Lower leg skin (tissue), 3 donors: ENCODE results near the gene EFCAB11.

Experiments used
- CTCF ChIP-seq, 3 donors: fragments of 450-650 bp; IDR thresholded peaks; one replicate each; pipeline ENCODE4 v1.5.1; 2016; ENCODE audit warnings: antibody characterized with exemption in 3 of 3, mild to moderate bottlenecking in 3 of 3, moderate library complexity in 2 of 3
- POLR2A ChIP-seq, 2 donors: fragments of 450-650 bp; IDR thresholded peaks; one replicate each; pipeline ENCODE4 v1.6.1; 2016 to 2017; ENCODE audit warnings: antibody characterized with exemption in 2 of 2, mild to moderate bottlenecking in 1 of 2, moderate library complexity in 1 of 2

GRCh38 chr14:89954070-89955021, at the start of gene EFCAB11:
- TF ChIP-seq POLR2A (IDR thresholded peaks at IDR 0.05) (no peak), CTCF (IDR thresholded peaks at IDR 0.05) (no peak)
